Measurements from ENCODE around the gene GGTLC1.
"Not testable (repeated sequence)": the region's sequence is repeated elsewhere in the genome, so short reads cannot be mapped to it uniquely, and the experiment has no call there.

GRCh38 chr20:23986716-23987115 is 1.9 kb downstream of the GGTLC1 start:
- TF ChIP-seq, protein P1, sequence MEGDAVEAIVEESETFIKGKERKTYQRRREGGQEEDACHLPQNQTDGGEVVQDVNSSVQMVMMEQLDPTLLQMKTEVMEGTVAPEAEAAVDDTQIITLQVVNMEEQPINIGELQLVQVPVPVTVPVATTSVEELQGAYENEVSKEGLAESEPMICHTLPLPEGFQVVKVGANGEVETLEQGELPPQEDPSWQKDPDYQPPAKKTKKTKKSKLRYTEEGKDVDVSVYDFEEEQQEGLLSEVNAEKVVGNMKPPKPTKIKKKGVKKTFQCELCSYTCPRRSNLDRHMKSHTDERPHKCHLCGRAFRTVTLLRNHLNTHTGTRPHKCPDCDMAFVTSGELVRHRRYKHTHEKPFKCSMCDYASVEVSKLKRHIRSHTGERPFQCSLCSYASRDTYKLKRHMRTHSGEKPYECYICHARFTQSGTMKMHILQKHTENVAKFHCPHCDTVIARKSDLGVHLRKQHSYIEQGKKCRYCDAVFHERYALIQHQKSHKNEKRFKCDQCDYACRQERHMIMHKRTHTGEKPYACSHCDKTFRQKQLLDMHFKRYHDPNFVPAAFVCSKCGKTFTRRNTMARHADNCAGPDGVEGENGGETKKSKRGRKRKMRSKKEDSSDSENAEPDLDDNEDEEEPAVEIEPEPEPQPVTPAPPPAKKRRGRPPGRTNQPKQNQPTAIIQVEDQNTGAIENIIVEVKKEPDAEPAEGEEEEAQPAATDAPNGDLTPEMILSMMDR (IDR thresholded peaks at IDR 0.05), result not testable (repeated sequence)
- TF ChIP-seq POLR2A (IDR thresholded peaks at IDR 0.05), result not testable (repeated sequence)

All from thyroid gland (tissue), 4 donors.